Choroid plexus epithelial cell (primary cell): Measurements from ENCODE around the gene SLC46A2.

ENCODE experiments used
- DNase-seq: peaks from one replicate; pipeline ENCODE4 v3.0.0-alpha.2; 2010; ENCODE audit warnings: low read depth
- H3K4me3 ChIP-seq: 2 replicates; pipeline ENCODE4 v1.5.1; 2011; ENCODE audit warnings: low read depth, mild to moderate bottlenecking, control low read depth, low read length, moderate library complexity
- TF ChIP-seq, protein P1 (sequence below): conservative IDR thresholded peaks from 2 replicates; pipeline ENCODE4 v1.5.1; 2011; ENCODE audit warnings: low read depth, mild to moderate bottlenecking, control low read depth, inconsistent platforms, low read length, moderate library complexity

SLC46A2 gene

DNA sequence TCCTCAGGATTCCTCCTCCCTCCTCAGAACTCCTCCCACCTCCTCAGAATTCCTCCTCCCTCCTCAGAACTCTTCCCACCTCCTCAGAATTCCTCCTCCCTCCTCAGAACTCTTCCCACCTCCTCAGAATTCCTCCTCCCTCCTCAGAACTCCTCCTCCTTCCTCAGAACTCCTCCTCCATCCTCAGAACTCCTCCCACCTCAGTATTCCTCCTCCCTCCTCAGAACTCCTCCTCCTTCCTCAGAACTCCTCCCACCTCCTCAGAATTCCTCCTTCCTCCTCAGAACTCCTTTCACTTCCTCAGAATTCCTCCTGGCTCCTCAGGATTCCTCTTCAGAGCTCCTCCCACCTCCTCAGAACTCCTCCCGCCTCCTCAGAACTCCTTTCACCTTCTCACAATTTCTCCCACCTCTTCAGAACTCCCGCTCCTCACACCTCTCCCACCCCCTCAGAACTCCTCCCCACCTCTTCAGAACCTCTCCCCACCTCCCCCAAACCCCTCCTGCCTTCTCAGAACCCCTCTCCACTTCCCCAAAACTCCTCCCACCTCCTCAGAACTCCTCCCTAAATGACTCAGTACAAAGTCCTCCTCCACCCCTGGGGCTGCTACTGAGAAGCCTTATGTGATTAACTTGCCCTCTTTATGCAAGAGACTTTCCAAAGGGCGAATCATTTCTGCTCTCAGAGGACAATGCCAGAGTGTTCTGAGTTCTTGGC, 23.2 kb downstream of the SLC46A2 start:
- H3K4me3 ChIP-seq, result no peak overlapping the region
- DNase-seq, result peak; percentile 78
- TF ChIP-seq, protein P1, sequence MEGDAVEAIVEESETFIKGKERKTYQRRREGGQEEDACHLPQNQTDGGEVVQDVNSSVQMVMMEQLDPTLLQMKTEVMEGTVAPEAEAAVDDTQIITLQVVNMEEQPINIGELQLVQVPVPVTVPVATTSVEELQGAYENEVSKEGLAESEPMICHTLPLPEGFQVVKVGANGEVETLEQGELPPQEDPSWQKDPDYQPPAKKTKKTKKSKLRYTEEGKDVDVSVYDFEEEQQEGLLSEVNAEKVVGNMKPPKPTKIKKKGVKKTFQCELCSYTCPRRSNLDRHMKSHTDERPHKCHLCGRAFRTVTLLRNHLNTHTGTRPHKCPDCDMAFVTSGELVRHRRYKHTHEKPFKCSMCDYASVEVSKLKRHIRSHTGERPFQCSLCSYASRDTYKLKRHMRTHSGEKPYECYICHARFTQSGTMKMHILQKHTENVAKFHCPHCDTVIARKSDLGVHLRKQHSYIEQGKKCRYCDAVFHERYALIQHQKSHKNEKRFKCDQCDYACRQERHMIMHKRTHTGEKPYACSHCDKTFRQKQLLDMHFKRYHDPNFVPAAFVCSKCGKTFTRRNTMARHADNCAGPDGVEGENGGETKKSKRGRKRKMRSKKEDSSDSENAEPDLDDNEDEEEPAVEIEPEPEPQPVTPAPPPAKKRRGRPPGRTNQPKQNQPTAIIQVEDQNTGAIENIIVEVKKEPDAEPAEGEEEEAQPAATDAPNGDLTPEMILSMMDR, result no peak

DNA sequence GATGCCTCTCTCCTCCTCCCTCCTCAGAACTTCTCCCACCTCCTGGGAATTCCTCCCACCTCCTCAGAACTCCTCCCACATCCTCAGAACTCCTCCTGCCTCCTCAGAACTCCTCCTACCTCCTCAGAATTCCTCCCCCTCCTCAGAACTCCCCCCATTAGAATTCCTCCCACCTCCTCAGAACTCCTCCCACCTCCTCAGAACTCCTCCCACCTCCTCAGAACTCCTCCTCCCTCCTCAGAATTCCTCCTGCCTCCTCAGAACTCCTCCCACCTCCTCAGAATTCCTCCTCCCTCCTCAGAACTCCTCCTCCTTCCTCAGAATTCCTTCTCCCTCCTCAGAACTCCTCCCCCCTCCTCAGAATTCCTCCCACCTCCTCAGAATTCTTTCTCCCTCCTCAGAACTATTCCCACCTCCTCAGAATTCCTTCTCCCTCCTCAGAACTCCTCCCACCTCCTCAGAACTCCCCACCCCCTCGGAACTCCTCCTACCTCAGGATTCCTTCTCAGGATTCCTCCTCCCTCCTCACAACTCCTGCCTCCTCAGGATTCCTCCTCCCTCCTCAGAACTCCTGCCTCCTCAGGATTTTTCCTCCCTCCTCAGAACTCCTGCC, 23.9 kb downstream of the SLC46A2 start:
- TF ChIP-seq, protein P1, result no peak
- peak; percentile 57 for DNase-seq
- H3K4me3 ChIP-seq, result no peak overlapping the region

DNA sequence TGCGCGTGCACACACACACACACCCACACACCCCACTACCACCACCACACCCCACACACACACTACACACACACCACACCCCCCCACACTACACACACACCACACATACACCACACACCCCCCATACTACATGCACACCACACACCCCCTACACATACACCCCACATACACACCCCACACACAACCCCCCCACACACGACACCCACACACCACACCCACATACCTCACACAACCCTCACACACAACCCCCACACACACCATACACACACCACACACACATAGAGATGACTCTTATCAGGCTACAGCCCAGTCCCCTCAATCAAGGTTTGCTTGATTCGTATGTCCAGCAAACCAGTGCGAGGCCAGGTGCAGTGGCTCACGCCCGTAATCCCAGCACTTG, 25.7 kb downstream of the SLC46A2 start:
- DNase-seq, result no peak
- H3K4me3 ChIP-seq, result no peak overlapping the region
- TF ChIP-seq, protein P1, result no peak

- H3K4me3 ChIP-seq, result no peak overlapping the region
- TF ChIP-seq, protein P1, result no peak
- no peak for DNase-seq
These were observed 26.3 kb downstream of the SLC46A2 start for GRCh38 chr9:112864403-112864802.

GRCh38 chr9:112863746-112864145, 26.9 kb downstream of the SLC46A2 start:
- no peak overlapping the region for H3K4me3 ChIP-seq
- DNase-seq, result no peak
- TF ChIP-seq, protein P1, result no peak

- H3K4me3 ChIP-seq, result no peak overlapping the region
These were observed 27.5 kb downstream of the SLC46A2 start for GRCh38 chr9:112863214-112863613.

More at GRCh38 chr9:112863214-112863613, 27.5 kb downstream of the SLC46A2 start:
- peak; percentile 46 for DNase-seq
- TF ChIP-seq, protein P1, result no peak
